Loucy (cell line): ENCODE measurements around the gene YES1.
A peak's percentile ranks its signal among the peaks of the same experiment; 100 is the strongest.

Source experiments
- H2AFZ ChIP-seq: fragments of 200-600 bp; sonication (generic); 2 replicates; pipeline ENCODE4 v1.6.0; 2016; ENCODE audit warnings: antibody characterized with exemption, mild to moderate bottlenecking, low read length, moderate library complexity
- H3F3A ChIP-seq: fragments of 200-600 bp; 2 replicates; pipeline ENCODE4 v1.6.0; 2016; ENCODE audit warnings: antibody characterized with exemption, low read depth, mild to moderate bottlenecking
- H3K27me3 ChIP-seq: fragments of 200-600 bp; sonication (generic); 2 replicates; pipeline ENCODE4 v1.6.1; 2014; ENCODE audit warnings: low read length, mild to moderate bottlenecking; ENCODE audit not compliant: insufficient read depth, poor library complexity, severe bottlenecking
- H3K36me3 ChIP-seq: fragments of 200-600 bp; sonication (generic); 2 replicates; pipeline ENCODE4 v1.6.1; 2016; ENCODE audit warnings: low read length; ENCODE audit not compliant: insufficient read depth
- H3K4me1 ChIP-seq: fragments of 200-600 bp; sonication (generic); 2 replicates; pipeline ENCODE4 v1.5.1; 2014; ENCODE audit warnings: low read length, mild to moderate bottlenecking; ENCODE audit not compliant: insufficient read depth, poor library complexity, severe bottlenecking
- H3K4me2 ChIP-seq: fragments of 200-600 bp; sonication (generic); 2 replicates; pipeline ENCODE4 v1.6.0; 2014; ENCODE audit warnings: antibody characterized with exemption, low read length, low read depth, mild to moderate bottlenecking; ENCODE audit not compliant: poor library complexity, severe bottlenecking
- H3K4me3 ChIP-seq: fragments of 200-600 bp; sonication (generic); 2 replicates; pipeline ENCODE4 v1.5.1; 2014; ENCODE audit warnings: low read length, mild to moderate bottlenecking, mixed read lengths; ENCODE audit not compliant: poor library complexity, severe bottlenecking
- H3K79me2 ChIP-seq: fragments of 200-600 bp; sonication (generic); 2 replicates; pipeline ENCODE4 v1.6.1; 2014; ENCODE audit warnings: low read length; ENCODE audit not compliant: insufficient read depth
- H3K9ac ChIP-seq: fragments of 200-600 bp; sonication (generic); 2 replicates; pipeline ENCODE4 v1.6.0; 2014; ENCODE audit warnings: mild to moderate bottlenecking, low read depth, low read length, moderate library complexity; ENCODE audit not compliant: poor library complexity, severe bottlenecking
- H3K9me2 ChIP-seq: fragments of 200-600 bp; sonication (generic); replicated peaks from 2 replicates; pipeline ENCODE4 v1.6.1; 2016; ENCODE audit warnings: low read depth, low read length, mixed read lengths
- H3K9me3 ChIP-seq: fragments of 200-600 bp; sonication (generic); 2 replicates; pipeline ENCODE4 v1.6.1; 2014; ENCODE audit warnings: mild to moderate bottlenecking, antibody characterized with exemption, low read length, low read depth; ENCODE audit not compliant: insufficient read depth
- H4K20me1 ChIP-seq: fragments of 200-600 bp; sonication (generic); 2 replicates; pipeline ENCODE4 v1.6.0; 2014; ENCODE audit warnings: antibody characterized with exemption, low read length, mild to moderate bottlenecking; ENCODE audit not compliant: insufficient read depth, poor library complexity, severe bottlenecking
- CTCF ChIP-seq: fragments of 200-600 bp; sonication (generic); conservative IDR thresholded peaks from 2 replicates; pipeline ENCODE4 v1.5.1; 2014; ENCODE audit warnings: mild to moderate bottlenecking, antibody characterized with exemption, low read length
- EZH2phosphoT487 ChIP-seq: fragments of 200-600 bp; IDR thresholded peaks from 2 replicates; pipeline ENCODE4 v1.6.1; 2018; ENCODE audit warnings: antibody characterized with exemption, mild to moderate bottlenecking, moderate library complexity, borderline replicate concordance

Gene YES1

GRCh38 chr18:703213-703967 is 108.7 kb downstream of the YES1 start:
- no peak overlapping the region for H3K9ac ChIP-seq
- no peak overlapping the region for H3K4me2 ChIP-seq
- H3K9me3 ChIP-seq, result no peaks in the 10 kb centered on the region
- H3K9me2 ChIP-seq, result no peaks in the 10 kb centered on the region
- no peaks in the 10 kb centered on the region for H4K20me1 ChIP-seq
- H3K79me2 ChIP-seq, result no peaks in the 10 kb centered on the region
- peaks cover 4% of the 10 kb centered on the region for H3K4me1 ChIP-seq
- no peaks in the 10 kb centered on the region for H3K27me3 ChIP-seq
- TF ChIP-seq EZH2phosphoT487, result no peak
- TF ChIP-seq CTCF, result no peak
- peak overlapping the region; percentile 17; the same call in 1 of the 2 replicates for H2AFZ ChIP-seq
- no peaks in the 10 kb centered on the region for H3K36me3 ChIP-seq
- H3F3A ChIP-seq, result no peaks in the 10 kb centered on the region; the same call in 1 of the 2 replicates
- H3K4me3 ChIP-seq, result no peak overlapping the region

- TF ChIP-seq CTCF, result no peak
- TF ChIP-seq EZH2phosphoT487, result no peak
- Histone ChIP-seq H3F3A (no peaks in the 10 kb centered on the region), H3K4me1 (peaks cover 12% of the 10 kb centered on the region), H3K9me3 (no peaks in the 10 kb centered on the region), H3K4me3 (no peak overlapping the region), H3K9me2 (no peaks in the 10 kb centered on the region), H2AFZ (no peak overlapping the region), H3K36me3 (no peaks in the 10 kb centered on the region), H3K9ac (no peak overlapping the region), H3K4me2 (no peak overlapping the region), H3K79me2 (no peaks in the 10 kb centered on the region), H3K27me3 (no peaks in the 10 kb centered on the region), H4K20me1 (no peaks in the 10 kb centered on the region)
These were observed 114.2 kb downstream of the YES1 start for GRCh38 chr18:697800-698199.

GRCh38 chr18:697012-697411 is 115.0 kb downstream of the YES1 start:
- no peaks in the 10 kb centered on the region for H3K79me2 ChIP-seq
- no peak overlapping the region for H3K4me3 ChIP-seq
- no peaks in the 10 kb centered on the region for H3F3A ChIP-seq
- no peak for TF ChIP-seq CTCF
- no peak for TF ChIP-seq EZH2phosphoT487
- no peak overlapping the region for H3K4me2 ChIP-seq
- no peaks in the 10 kb centered on the region for H3K9me3 ChIP-seq
- H3K36me3 ChIP-seq, result no peaks in the 10 kb centered on the region
- no peaks in the 10 kb centered on the region for H3K9me2 ChIP-seq
- no peak overlapping the region for H3K9ac ChIP-seq
- no peaks in the 10 kb centered on the region for H4K20me1 ChIP-seq
- H2AFZ ChIP-seq, result no peak overlapping the region
- peaks cover 13% of the 10 kb centered on the region for H3K4me1 ChIP-seq
- H3K27me3 ChIP-seq, result no peaks in the 10 kb centered on the region
